GM18873 (cell line): ENCODE data around the gene GATAD1.
"Not testable (repeated sequence)": the region's sequence is repeated elsewhere in the genome, so short reads cannot be mapped to it uniquely, and the experiment has no call there.

Source experiments
- ATAC-seq: cut with Tn5 transposase; IDR thresholded peaks from one replicate; pipeline ENCODE4 v1.9.1; 2021; ENCODE audit warnings: mild to moderate bottlenecking, moderate library complexity, moderate number of reproducible peaks; ENCODE audit not compliant: unreplicated experiment, low FRiP score

Gene GATAD1

GRCh38 chr7:92478711-92479110 lies 31.4 kb downstream of the GATAD1 start:
- no peak for ATAC-seq

GRCh38 chr7:92479146-92479545 lies 31.9 kb downstream of the GATAD1 start:
- ATAC-seq = not testable (repeated sequence)

- not testable (repeated sequence) for ATAC-seq
Observed at GRCh38 chr7:92483624-92484023, 36.3 kb downstream of the GATAD1 start.

- ATAC-seq = not testable (repeated sequence)
Observed at GRCh38 chr7:92484226-92484625, 36.9 kb downstream of the GATAD1 start.

DNA sequence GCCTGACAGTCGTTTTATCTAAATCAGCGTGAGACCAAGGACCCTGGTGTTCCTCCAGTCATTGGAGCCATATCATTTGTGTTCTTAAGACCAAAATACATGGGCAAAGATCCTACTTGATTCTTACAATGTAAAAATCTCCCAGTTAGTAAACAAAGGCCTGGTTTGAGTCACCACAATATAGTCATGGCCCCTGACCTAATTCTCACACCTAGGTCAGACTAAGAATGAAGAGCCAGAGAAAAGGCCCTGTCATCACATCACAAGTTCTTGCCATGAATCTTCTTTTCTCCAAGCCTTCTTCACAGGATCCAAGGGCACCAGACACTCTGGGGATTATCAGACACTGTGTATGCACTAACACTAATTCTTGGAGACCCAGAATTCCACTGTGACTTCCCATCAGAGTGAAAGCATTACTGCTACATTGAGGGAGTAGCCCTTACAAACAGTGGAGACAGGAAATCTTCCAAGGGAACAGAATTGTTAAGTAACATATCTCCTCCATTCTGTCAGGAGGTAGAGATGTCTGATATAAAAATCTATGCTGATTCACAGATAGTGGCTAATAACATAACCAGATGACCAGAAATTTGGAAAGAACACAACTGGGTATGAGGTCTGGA lies 38.1 kb downstream of the GATAD1 start:
- no peak for ATAC-seq

DNA sequence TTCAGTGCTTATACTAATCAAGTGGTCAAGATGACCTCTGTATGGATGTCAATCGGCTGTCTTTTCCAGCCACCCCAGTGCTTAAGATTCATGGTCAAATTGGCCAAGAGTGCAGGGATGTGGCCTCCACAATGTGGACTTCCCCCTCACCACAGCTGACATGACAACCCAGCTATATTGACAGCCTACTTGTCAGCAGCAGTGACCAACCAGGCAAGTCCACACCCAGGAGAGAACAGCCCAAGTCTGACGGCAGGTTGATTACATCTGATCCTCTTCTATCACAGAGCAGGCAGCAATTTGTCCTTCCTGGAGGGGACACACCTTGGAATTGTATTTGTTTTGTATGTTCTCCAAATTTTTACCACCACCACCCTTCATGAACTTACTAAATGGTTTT lies 38.7 kb downstream of the GATAD1 start:
- no peak for ATAC-seq

DNA sequence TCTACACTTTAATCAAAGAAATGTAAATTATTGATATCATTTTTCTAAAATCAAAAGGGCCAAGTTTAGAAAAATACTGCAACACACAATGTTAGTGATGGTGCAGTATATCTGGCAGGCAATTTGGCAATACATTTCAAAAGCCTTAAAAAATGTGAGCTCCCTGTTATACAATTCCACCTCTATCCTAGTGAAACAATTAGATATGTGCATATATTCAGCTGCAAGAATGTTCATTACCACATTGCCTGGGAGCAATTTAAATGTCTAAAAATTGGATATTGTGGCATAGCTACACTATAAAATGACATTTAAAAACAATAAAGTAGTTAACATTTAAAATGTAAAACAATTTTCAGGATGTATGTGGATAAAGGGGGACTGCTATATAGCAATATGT lies 40.5 kb downstream of the GATAD1 start:
- no peak for ATAC-seq

DNA sequence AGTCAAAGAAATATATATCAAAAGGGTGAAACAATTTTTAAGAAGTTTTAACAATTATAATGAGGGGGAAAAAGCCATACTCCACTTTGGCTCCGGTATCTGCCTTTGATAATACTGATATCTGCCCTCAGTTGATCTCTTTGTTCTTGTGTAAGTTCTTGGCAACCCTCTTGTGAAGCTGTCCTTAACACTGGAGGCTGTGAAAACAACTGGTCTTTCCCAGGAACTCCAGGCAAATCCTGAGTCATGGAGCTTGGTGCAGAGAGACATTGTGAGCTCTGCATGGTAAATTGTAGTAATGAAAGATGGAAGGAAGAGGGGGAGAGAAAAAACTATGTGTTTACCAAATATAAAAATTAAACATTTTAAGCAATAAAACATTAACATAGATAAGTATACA lies 42.4 kb downstream of the GATAD1 start:
- ATAC-seq = no peak

- ATAC-seq = no peak
Observed at GRCh38 chr7:92496876-92497275, 49.6 kb downstream of the GATAD1 start.

GRCh38 chr7:92498557-92498956 lies 51.3 kb downstream of the GATAD1 start:
- ATAC-seq = no peak

DNA sequence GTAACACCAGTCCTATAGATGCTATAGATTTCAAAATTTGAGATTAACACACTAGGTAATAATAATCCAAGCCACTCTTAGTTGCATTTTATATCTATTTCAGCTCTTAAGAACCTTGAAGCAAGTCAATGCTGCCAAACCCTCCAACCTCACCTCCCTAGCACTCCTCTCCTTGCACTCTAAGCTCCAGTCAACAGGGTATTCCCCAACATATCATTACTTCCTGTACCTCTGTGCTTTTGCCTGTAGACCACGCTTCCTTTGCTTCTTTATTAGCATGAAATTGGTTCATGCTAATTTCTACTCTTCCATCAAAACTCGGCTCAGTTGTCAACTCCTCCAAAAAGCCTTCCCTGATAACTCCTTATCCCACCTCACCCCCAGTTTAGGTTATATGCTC lies 56.5 kb downstream of the GATAD1 start:
- no peak for ATAC-seq

- ATAC-seq = no peak
Observed at GRCh38 chr7:92504563-92504962, 57.3 kb downstream of the GATAD1 start.

DNA sequence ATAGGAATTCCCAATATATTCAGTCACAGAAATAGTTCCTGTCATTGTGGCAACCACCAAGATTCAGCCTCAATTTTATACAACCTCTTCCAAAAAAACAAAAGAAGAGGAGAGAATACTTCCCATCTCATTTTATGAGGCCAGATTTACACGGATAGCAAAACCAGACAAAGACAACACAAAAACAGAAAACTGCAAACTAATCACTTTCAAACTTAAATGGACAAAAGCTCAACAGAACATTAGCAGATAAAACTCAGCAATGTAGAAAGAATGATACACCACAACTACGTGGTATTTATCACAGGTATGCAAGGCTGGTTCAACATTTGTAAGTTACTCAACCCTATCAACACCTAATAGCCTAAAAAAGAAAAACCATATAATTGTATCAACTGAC lies 59.1 kb downstream of the GATAD1 start:
- ATAC-seq = no peak

DNA sequence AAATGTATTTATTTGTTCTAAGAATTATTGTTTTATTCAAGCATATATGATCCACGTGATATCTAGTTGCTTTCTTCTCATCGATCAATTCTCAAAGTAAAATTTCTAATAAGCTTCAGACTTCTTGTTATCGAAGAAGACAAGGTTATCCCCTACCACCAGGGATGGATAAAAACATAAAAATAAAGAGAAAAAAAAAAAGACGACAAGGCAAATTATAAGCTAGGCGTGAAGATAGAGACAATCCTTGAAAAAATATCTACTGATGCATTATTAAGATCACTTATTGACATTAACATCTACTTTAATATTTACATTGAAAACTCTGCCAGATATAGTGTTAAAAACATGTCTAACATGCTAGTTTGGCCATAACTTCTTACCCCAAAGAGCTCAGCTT lies 61.7 kb downstream of the GATAD1 start:
- ATAC-seq = no peak
